GM21529 (cell line): ENCODE results near the gene SLC4A1.

Source experiments
- ATAC-seq: cut with Tn5 transposase; IDR thresholded peaks from one replicate; pipeline ENCODE4 v1.9.1; 2021; ENCODE audit not compliant: unreplicated experiment

The SLC4A1 gene

DNA sequence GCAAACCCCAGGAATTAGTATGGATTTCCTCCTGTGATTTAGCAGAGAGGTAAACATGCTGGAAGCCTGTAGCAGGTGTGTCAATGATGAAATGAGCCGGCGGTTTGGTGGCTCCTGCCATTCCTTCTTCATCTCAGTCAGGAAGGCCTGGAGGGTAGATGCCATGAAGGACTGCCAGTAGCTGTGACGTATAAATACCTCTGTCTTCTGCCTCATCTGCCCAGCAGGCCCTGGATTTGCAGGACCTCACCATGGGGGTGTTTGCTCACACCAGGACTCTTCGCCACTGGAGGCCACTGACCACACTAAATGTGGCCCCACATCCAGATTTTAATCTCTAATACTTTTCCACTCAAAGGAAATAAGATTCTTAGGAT is 16.1 kb upstream of the SLC4A1 start:
- no peak for ATAC-seq

DNA sequence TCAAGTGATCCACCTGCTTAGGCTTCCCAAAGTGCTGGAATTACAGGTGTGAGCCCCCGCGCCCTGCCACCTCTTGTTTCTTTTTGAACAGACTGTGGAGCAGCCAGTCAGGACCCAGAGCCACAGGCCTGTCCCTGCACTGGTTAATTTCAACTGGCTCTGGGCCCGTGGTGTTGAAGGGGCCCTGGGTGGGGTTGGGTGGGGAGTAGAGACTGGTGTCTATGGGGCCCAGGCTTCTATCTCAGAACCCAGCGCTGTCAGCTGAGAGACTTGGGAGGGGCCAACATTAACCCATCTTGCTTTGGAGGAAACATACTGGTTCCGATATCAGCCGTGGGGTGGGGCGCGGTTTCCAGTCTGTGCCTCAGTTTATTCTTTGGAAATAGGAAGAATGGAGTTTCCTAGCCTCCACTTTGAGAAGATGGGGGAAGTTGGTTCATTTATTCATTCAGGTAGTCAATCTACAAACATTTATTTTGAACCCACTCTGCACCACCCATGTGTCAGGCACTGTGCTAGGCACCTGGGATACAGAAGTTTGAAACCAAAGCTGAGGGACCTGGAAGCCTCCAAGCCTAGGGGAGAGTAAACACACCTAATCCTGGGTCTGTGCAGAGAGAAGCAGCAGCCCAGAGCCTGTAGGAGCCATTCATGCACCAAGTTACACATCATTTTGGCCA is 15.5 kb upstream of the SLC4A1 start:
- no peak for ATAC-seq

DNA sequence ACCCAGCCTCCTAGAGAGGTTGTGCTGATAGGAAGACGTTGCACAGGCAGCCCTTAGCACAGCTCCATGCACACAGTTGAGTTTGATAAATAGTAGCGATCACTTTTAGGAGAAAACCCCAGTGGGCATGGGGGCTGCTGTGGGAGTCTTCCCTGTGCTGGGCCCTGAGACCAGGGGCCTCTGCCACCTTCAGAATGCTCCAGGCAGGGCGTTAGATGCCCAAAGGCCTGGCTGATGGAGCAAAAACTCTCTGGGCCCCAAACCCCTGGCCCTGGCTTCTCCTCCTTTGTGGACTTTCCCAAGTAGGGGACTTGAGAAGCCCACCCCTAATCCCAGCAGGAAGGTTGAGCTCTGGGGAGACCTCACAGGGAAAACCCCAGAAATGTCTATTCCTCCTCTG is 14.3 kb upstream of the SLC4A1 start:
- ATAC-seq, result no peak

DNA sequence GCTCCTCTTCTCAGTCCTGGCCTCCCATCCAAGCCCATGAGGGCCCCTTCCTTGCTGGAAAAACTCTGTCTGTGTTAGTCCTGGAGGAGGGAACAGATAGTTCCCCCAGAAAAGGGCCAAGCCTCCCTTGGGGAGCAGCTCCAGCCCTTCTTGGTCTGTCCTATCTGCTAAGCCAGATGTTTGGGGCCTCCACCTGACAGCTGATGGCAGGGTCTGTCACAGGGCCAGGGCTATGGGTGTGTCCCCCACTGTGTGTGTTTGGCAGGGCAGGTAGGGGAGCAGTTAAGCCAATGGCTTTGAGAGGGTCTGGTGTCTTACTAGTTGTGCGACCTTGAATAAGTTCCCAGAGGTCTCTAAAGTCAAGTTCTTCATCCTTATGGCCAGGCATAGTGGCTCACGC is 13.6 kb upstream of the SLC4A1 start:
- ATAC-seq, result no peak

DNA sequence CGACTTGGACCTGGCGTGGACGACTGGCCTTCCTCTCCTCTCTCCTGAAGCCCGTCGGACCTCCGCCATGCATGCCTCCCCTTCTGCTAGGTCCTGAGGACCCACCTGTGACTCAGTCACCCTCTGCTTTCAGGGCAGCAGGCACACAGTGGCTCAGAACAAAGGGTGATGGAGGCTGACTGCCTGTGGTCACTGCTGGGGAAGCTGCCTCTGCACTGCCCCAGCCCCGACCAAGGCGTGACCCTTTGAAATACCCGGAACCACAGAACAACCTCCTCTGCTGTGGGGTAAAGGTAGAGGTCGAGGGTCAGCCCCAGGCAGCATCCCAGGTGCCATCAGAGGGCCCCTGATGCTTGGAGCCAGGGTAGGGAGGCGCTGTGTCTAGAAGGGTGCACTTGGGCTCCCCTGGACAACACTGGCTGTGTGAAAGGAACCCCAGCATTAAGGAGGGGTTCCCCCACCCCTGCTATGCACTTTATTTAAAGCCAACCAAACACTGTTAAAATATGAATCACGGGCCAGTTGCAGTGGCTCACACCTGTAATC is 12.5 kb upstream of the SLC4A1 start:
- ATAC-seq, result no peak

DNA sequence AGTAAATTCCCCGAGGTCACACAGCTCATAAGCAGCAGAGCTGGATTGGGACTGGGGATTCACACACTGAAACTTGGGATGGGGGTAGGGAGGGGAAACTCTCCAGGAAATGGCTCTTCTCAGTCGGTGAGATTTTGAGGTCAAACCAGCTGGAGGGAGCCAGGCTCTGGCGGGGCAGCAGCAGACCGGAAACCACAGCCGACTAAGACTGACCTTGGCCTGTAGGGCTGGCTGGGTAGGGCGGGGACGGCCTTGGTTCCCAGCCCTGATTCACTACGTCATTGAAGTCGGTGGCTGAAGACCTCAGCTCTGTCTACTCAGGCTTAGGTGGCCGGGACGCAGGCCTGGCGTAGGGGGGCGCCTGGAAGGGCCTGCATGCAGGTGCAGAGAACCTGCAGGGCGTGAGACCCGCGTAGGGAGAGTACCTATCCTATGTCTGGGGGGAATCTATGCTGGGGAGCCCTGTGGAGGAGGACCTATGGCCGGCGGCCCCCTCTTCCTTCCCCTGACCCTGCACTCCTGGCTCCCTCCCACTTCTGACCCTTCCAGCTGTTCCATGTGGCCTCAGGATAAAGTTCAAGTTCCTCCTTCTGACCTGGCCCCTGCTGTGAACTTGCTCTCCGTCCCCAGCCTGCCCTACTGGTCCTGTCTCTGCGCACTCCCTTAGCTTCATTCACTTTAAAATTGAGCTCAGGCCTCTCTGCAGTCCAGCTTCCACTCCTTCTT is 11.9 kb upstream of the SLC4A1 start:
- ATAC-seq, result peak; percentile 94

DNA sequence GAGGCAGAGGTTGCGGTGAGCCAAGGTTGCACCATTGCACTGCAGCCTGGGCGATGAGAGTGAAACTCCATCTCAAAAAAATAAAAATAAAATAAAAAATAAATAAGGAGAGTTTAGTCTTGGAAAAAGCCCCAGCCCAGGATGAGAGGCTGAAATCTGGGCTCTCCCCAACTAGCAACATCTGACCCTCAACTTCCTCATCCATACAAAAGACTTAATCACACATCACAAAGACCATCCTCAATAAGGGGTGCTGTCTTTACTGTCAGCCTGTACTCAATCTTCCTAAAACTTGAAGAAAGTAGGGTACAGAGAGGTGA is 11.4 kb upstream of the SLC4A1 start:
- no peak for ATAC-seq

DNA sequence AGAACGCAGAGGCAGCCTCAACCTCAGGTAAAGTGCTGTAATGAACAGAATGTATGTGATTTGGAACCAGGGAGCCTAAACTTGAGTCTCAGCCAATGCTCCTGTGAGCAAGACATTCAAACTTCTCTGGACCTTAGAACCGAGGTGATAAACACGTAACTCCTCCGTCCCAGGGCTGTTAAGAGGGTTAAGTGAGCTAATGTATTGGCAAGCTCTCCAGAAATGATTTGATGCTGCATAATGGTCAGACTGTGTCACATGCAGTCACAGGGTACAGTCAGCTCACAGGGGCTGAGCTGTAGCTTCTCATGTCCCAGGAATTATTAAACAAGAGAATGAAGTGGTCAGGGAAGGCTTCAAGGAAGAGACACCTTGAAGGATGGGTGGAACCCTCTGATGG is 10.0 kb upstream of the SLC4A1 start:
- no peak for ATAC-seq

DNA sequence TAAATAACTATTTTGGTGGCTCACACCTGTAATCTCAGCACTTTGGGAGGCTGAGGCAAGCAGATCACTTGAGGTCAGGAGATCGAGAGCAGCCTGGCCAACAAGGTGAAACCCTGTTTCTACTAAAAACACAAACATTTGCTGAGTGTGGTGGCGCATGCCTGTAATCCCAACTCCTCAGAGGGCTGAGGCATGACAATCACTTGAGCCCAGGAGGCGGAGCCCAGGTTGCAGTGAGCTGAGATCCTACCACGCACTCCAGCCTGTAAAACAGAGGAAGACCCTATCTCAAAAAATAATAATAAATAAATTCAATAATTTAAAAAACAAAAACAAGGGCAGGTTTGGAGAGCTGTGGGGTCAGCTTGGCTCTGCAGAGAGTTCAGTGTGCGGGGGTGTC is 5.7 kb upstream of the SLC4A1 start:
- no peak for ATAC-seq

DNA sequence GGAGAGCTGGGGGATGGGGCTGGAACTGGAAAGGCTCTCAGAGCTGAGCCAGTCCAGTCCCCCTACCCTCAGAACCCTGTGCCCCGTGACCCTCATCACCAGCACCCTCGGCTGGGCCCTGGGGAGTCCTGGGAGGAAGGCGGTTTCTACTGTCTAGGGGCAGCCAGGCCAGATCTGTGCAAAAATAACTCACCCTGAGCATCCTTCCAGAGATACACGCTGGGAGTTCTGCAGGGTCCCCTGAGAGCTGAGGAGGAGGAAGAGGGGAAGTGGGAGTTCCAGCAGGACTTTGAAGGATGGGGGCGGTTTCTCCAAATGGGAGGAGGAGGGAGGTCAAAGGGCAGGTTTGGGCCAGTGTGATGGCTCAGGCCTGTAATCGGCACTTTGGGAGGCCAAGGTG is 5.0 kb upstream of the SLC4A1 start:
- ATAC-seq, result no peak

DNA sequence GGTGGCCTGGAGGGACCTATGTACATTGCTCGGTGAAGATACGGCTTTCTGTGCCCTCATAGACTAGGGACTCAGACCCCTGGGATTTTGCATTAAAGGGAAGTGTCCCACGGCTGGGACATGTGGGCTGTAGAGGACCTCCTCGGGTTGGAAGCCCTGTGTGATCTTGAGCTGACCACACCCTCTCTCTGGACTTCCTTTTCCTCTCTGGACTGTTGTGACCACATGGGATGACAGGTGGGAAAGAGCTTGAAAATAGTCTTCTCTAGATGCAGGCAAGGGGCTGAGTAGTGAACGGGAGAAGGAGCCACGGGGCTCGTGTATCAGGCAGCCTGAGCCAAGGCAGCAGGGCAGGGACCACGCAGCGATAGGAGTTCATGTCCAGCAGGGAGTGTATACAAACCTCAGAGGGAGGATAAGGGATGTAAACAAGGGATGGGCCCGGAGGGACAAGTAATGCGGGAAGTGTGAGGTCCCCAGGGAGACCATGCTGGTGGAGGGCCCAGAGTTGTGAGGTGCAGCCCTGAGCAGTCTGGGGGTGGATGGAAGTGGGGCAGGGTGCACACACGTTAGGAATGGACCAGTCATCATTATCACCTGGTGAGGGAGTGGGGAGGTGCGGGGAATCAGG is 4.5 kb upstream of the SLC4A1 start:
- no peak for ATAC-seq

DNA sequence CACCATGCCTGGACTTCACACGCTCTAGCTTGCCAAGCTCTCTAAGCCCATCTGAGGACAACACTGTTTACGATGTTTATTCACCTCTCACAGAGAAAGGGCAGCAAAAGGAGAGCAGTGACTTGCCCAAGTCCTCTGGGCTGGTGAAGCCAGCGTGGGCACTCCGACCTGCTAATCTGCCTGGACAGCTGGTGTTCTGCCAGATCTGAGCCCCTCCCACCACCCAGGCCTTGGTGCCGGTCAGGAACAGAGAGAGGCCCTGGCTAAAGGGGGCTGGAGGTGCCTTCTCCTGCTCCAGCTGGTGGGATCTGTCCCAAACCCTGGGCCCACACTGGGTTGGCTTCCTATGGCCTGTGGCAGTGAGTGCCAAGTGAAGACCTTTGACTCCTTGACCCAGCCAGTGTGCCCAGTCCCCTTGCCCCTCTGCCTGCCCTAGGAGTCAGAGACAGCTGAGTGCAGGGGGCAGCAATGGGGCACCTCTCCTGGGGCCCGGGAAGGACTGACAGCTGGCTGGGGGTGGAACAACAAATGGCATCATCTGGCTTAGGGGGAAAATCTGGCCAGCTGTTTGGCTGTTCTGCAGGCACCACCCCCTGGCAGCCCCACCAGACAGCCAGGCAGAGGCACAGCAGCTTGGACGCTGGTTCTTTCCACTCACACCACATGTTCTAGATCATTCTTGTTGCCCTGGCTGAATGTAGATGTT is 1.8 kb upstream of the SLC4A1 start:
- ATAC-seq, result no peak

DNA sequence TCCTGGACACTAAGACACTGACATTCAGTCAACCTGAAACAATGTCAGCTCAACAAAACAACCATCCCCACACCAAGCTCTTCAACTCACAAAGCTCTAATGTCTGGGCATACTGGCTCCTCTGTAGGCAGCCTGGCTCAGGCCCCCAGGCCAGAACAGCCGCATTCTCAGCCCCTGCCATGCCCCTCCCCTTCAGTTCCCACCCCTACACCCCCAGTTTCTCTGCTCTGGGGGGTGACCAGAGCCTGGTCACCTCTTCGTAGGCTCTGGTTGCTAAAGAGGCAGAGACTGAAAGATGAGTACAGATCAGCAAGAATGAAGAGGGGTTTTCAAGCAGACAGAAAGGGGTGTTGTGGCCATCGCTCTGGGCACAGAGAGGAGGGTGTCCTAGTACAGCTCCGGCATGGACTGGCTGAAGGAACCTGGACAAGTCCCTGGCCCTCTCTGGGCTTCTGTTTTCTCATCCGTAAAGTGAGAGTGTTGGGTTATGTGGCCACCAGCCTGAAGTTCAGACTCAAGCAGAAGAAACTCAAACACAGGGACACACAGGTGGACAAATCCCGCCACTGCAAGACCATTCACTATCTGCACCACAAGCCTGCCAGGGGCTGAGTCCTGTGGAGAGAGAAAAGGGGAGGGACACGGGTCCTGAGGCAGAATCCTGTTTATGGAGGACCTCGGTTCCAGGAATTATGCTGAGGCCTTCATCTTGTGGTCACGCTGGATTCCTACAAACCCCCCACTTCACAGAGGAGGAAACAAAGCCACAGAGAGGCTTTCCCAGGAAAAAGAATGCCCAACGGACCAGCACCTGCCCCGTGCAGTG is 987 bp upstream of the SLC4A1 start:
- no peak for ATAC-seq

DNA sequence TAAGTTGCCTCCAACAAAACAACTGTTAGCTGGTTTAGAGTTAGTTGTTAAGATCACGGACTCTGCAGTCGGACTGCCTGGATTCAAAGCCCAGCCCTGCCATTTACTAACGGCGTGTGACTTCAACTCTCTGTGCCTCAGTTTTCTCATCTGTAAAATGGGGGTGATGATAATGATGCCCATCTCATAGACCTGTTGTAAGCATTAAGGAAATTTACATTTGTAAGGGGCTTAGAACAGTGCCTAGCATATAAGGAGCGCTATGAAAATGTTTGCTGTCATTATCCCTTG is 825 bp downstream of the SLC4A1 start:
- ATAC-seq, result no peak

DNA sequence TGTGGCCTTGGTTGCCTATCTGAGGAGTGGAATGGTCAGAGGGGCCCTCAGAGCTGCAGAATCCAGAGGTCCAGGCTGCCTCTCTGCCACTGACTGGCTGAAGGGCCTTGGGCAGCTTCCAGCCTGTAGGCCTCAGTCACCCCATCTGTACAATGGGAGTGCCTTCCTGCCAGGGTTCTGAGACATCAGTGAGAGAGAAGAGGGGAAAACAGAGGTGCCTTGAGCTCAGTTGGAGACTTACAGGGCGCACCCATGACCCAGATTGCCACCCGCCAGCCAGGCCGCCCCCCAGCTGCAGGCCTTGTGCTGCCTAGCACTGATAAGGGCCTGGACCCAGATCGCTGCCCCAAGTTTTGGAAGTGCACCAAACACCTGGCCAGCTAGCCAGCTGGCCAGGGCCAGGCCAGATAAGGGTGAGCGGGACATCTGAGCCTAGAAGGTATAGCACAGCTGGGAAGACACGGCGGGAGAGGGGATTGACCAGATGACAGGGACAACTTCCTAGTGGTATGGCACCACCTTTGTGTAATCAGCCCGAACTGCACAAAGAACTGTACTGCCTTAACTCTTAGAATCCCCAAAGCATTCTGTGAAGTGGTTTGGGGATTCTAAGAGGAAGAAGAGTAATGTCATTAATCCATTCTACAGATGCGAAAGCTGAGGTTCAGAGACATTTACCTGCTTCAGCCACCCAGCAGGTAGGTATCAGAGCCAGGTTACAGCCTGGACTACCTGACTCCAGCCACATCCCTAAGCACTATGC is 1.4 kb downstream of the SLC4A1 start:
- no peak for ATAC-seq

DNA sequence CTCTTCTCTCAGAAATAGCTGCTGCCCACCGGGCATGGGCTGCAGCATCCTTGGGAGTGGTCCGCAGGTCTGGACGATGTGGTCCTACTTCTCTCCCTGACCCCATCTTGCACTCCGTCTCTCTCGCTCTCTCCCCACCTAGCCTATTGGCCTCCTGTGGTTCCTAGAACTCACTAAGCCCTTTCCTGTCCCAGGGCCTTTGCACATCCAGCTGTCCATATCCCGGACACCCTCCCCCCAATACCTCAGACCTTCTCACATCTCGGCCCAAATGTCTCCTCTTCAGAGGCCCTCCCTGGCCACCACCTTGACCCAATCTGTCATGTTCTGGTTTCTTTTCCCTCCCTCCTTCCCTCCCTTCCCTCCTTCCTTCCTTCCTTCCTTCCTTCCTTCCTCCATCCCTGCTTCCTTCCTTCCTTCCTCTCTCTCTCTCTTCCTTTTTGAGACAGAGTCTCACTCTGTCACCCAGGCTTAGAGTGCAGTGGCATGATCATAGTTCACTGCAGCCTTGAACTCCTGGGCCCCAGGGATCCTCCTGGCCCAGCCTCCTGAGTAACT is 4.5 kb downstream of the SLC4A1 start:
- ATAC-seq, result no peak

DNA sequence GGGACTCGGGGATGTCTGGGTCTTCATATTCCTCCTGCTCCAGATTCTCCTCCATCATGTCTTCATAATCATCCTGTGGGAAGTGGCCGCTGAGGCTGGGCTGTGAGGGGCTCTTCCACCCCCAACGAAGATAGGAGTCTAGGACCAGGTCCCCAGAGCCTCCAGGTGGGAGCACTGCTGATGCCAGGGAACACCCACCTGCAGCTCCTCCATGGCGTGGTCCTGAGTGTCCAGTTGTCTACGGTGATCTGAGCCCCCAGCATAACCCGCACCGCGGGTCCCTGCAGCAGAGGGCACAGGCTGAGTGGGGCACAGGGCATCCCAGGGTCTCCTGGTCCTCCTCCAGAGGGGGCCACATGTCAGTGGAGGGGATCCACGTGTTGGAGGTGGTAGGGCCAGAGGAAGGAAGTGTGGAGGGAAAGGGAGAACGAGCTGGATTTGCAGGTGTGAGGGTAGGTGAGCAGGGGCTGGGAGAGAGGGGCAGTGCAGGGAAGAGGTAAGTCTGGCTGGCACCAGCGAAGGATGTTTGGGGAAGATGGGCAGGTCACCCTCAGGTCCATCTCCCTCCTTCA is 5.2 kb downstream of the SLC4A1 start:
- ATAC-seq, result no peak

DNA sequence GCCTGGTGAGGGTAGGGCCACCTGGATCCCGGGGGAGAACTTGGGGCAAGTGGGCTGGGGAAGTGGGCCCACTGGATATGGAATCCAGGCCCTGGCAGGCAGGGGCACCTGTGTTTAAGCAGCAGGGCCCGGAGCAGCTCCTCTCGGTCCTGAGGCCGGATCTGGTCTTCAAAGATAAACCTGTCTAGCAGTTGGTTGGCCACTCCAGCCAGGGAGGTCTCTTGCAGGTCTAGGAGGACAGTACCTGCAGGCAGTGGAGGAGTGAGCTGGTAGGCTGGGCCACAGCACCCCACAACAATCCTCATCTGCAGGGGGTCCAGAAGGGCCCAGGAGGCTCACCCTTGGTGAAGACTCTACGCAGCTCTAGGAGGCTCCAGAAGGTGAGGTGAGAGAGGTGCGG is 7.6 kb downstream of the SLC4A1 start:
- ATAC-seq, result no peak

DNA sequence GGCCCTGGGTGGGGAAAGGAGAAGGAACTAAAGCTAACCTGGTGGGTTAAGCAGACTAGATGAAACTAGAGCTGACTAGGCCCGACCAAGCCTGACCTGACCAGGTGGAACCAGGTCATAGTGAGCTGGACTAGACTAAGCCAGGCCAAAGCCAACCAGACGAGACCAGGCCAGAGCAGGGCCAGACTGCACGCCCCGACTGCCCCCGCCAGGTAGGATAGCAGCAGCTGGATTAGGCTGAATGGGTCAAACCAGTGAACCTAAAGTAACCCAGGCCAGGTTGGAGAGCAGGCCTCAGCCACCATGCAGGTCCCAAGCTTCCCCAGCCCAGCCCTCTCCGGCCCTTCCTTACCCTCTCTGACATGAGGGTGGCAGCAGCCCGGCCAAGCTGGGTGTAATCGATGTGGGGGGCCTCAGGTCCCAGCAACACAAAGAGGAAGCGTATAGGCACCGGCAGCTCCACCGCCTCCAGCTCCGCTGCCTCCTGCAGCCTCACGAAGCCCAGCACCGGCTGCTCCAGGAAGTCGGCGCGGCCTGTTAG is 9.1 kb downstream of the SLC4A1 start:
- ATAC-seq, result no peak
